ENCODE results near the gene DENND1B.

Gene DENND1B

DNA sequence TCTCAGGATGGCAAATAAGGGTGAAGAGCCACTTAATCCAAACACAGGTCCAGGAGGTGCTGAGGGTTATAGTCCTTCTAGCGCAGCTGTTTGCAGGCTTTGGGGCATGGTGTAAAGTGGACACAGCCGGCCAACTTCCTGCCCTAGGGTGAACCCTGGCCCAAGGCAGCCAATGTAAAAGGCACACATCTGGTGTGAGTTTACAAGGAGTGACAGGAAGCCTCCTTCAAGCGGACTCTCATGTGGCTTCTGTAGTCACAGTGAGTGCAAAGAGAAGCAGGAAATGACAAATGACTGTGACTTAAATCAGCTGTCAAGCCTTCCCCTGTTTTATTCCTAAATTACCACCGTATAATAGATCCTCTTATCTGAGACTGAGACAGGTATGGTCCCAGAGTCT, 294.2 kb downstream of the DENND1B start:
- FAIRE-seq, result no peak
- no peak for DNase-seq (ENCODE audit: insufficient read length, low spot score)

DNA sequence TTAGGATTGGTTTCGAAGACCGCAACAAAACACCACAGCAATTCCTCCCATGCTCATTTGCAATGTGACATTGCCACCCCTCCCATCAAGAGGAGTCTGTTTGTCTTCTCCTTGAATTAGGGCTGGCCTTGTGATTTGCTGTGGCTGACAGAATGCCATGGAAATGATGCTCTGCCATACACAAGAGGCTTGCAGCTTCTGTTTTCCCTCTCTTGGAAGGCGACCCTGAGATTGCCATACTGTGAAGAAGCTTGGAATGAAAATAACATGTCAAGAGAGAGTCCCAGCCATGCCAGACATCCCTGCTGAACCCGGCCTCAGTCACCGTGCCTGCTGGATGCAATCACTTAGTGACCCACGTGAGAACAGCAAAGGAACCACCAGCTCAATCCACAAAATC, 294.8 kb downstream of the DENND1B start:
- FAIRE-seq, result no peak
- no peak for DNase-seq (ENCODE audit: insufficient read length, low spot score)

DNA sequence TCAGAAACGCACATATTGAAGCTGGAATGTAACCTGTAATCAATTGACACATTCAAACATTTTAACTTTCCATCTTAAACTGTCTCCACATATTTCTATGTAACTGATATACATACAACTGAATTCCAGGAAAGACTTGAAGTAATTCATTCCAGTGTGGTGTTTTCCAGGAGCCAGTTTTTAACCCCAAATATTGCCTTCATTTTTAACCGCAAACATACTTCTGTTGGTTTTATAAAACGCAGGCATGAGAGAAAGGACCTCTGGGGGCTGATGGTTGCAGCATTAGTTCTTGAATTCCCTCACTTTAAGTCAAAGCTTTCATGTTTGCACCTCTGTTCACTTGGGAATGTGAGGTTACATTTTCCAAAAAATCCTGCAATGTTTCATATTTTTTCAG, 303.1 kb downstream of the DENND1B start:
- no peak for DNase-seq (ENCODE audit: insufficient read length, low spot score)
- no peak for FAIRE-seq

DNA sequence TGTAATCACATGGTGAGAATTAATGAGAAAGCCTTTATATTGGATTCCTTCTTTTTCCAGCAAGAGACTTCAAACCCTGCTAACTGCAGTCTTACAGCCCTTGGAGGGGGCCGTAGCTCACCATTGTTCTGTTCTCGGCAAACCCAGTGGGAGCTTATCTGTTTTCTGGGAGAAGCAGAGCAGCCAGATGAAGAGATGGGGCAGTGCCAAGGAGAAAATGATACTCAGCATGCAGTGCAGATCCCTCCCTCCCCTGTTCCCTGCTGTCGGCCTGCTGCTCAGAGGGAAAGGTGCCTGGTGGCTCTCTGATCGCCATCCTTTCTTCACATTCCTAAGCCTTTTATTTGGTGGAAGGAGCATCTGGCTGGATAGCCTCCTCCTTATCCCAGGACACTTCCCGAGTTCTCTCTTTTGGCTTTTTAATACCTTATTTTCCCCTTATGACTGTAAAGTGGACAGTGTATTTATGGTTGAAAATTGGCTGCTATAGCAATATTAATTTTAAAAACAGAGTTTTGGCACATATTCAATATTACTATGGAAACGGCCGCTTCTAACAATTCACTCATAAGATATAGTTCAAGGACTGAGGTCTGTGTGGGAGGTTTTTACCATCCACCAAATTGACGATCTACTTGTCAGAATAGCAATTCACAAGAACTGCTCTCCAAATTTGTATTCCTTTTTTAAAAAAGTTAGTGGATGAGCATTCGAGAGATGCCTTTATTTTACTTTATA, 303.9 kb downstream of the DENND1B start:
- FAIRE-seq (no peak), DNase-seq (ENCODE audit: insufficient read length, low spot score) (no peak)

DNA sequence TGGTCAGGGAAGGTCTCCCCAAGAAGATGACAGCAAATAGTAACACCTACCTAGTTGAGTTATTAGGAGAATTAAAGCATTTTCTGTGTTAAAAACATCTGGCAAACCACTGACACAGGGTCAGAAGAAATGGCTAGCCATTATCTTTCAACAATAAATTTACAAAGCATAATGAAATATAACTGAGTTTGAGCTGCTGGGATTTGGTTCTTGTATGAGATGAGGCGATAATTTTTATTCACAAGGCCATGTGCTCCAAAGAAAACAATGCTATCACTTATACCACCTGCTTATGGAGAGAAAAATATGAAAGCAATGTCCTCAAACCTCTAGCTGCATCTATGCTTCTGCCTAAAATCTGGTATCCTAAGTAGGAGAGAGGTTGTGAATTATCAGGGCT, 304.9 kb downstream of the DENND1B start:
- DNase-seq (ENCODE audit: insufficient read length, low spot score), result no peak
- no peak for FAIRE-seq

DNA sequence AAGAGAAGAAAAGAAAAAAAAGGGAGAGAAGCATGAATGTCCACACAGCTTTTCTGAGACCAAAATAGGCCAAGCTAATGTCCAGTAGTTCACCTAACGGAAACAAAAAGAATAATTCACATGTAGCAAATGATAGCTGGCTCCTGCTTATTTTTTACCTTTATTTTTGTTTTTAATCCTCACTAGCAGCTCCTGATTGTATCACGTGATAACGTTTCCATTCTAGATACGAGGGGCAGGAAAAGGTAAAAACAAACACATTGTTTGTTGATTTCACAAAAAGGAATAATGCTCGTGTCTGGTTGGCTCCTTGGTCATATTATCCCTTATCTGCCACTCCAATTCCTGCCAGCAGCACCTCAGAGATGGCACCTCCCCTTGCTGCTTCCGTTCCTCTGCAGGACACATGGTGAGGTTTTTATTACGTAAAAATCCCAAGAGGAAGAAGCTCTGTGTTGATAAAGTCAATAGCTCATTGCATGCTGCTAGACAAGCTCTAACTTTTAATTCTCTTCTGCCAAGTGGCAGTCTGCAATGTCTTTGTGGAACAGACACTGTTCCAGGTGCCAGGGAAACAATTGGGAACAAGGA, 305.6 kb downstream of the DENND1B start:
- FAIRE-seq (no peak), DNase-seq (ENCODE audit: insufficient read length, low spot score) (no peak)

DNA sequence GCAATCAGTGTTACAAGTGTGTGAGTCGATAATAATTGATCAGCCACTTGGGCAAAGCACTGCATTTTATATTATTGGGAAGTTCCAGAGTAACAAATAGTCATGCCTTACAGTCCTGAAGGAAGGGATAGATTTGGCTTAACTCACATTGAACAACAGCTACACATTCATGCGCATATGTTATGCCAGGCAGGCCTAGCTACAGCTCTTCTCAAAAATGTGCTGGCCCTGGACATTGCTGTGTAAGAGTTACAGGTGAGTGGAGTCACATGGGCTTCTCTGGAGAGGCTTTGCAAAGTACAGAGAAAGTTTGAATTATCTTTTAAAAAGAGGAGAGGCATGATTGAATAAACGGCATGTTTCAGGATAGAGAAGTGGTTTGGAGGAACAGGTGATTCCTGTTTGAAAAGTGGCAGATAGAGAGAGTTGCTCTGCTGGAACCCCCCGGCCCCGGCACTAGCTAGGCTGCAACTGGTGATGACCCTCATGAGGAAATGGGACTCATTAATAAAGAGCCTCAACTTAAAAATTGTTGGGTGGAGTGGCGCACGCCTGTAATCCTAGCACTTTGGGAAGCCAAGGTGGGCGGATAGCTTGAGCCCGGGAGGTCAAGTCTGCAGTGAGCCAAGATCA, 306.6 kb downstream of the DENND1B start:
- FAIRE-seq (no peak), DNase-seq (ENCODE audit: insufficient read length, low spot score) (no peak)

DNA sequence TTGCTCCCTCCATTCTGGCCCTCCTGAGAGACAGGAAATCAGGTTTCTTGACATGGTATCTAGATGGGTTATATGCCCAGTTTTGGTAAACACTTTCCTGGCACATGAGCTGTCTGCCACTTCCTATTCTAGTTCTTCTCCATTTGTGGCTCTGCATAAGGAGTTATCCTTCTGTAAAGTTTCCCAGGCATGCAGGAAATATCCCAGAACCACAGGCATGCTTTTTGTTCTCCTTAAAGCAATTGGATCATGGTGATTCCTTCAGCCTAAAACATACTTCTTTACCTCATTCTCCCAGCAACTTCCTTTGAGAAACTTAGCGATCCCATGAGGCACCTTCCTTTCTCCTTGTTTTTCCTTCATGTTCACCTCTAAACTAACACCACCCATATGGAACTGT, 307.4 kb downstream of the DENND1B start:
- DNase-seq (ENCODE audit: insufficient read length, low spot score) (no peak), FAIRE-seq (no peak)

DNA sequence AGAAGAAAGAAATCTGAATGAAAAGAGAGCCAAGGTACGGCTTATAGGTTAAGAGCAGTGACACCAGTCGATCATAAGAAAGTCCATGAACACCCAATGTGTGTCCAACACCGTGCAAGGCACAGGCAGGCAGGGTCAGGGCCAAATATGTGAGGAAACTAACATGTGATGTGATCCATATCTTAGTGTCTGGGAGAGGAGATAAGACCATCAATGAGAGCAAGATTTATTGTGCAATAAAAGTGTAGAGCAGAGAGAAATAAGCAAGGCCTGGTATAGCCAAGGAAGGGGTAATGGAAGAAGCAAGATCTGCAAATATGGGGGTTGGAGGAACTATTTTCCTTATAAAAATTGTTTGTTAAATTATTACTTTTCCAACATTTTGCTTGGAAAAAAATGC, 308.5 kb downstream of the DENND1B start:
- no peak for DNase-seq (ENCODE audit: insufficient read length, low spot score)
- no peak for FAIRE-seq

DNA sequence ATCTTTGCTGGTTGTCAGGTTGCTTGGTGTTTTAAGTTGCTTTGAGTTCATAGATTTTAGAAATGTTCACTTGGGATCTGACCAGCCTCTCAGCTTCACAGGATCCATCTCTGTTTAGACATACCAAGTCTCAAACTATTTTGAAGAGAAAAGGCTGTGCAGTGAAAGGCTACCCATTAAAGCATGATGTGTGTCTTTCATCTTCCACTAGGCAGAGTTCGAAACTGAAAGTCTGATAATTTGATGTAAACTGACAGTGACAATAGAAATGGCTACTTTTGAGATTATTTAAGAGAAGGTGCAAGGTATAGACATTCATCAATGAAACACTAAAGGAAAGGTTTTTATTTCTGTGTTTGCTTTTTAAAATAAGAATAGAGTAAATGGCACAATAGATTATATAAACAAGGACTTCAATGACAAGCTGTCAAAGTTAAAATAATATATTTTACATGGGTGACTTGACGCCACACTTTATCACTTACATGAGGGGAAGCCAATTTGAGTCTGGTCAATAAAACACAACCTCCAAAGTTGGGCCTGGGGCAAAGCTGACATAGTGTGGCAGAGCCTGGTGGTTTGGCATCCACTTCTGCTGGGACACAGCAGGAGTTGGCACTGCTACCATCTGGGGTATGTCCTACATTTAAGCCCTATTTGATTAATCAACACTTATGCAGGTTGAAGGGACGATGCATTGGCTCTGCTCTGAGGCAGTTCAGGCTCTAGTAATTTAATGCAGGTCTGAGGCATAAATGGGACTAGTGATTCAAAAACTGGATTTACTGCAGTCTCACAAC, 309.6 kb downstream of the DENND1B start:
- FAIRE-seq, result no peak
- no peak for DNase-seq (ENCODE audit: insufficient read length, low spot score)

DNA sequence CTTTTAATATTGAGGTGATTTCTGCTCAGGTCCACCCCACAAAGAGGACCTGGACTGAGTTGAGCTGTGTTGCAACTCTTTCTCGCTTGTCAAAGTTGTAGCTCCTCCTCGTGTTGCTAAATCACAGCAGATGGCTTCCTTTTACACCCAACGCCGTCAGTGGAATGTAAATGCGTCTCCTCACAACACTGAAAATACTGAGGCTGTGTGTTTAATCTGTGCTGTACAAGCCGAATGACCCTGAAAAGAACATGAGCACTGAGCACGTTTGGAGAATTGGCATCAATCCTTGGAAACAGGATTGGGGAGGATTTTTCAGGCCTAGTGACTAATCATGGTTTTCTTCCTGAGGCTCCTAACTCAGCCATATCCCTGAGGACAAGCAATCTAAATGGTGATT, 311.2 kb downstream of the DENND1B start:
- no peak for FAIRE-seq
- DNase-seq (ENCODE audit: insufficient read length, low spot score), result no peak

DNA sequence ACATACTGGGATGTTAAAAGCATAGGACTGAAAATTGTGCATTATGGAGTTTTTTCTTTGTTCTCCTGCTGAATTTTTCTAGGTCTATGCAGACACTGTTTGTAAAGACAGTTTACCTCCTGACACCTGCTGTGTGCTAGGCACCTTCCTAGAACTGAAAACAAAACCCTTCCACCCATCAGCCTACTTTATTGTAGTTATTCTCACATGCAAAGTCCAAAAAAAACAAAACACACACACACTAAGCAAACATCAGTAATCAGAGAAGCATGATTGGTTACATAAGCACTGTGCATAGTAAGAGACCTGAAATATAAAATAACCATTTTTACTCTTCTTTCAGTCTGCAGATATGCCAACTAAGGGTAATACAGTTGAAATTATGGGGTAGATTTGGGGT, 312.1 kb downstream of the DENND1B start:
- FAIRE-seq (no peak), DNase-seq (ENCODE audit: insufficient read length, low spot score) (no peak)

DNA sequence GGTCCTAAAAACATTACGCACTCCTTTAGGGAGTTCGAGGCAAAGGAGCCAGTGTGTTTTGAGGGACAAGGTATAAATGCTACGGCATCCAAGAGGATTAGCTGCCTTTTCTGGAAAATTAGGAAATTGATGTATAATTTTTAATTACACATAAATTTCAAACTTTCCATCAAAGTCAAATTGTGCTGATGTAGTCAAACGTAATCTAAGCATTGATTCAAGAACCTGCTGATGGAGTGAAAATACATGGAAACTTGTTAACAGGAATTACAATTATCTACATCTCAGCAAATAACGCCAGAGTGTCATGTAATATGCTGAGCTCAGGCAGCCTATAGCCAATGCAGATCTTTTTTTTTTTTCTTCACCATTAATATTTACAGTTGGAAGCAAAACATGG, 312.7 kb downstream of the DENND1B start:
- no peak for FAIRE-seq

More for the DNA sequence above, 312.7 kb downstream of the DENND1B start:
- no peak for DNase-seq (ENCODE audit: insufficient read length, low spot score)
